SK-N-SH treated with all-trans-retinoic acid at 6 μM for 48 hours (cell line): ENCODE data around the gene TPM4.

Experiments used
- ATAC-seq: fragments of 200-7000 bp; cut with Tn5 transposase; 3 replicates; pipeline ENCODE4 v1.9.1; 2020; ENCODE audit warnings: mild to moderate bottlenecking, moderate library complexity
- ARNTL ChIP-seq: fragments of 450-650 bp; formaldehyde crosslinking; IDR thresholded peaks from 2 replicates; pipeline ENCODE4 v1.5.0; 2020; ENCODE audit warnings: low read depth, mild to moderate bottlenecking, moderate library complexity, borderline replicate concordance
- BACH2 ChIP-seq: fragments of 250-450 bp; sonication (Bioruptor Pico); IDR thresholded peaks from 2 replicates; pipeline ENCODE4 v1.9.0; 2021; ENCODE audit warnings: mild to moderate bottlenecking, borderline replicate concordance
- CSDC2 ChIP-seq: fragments of 250-450 bp; sonication (Bioruptor Pico); IDR thresholded peaks from 2 replicates; pipeline ENCODE4 v1.5.0; 2020; ENCODE audit warnings: mild to moderate bottlenecking, moderate library complexity
- ESRRG ChIP-seq: fragments of 250-450 bp; sonication (Bioruptor Pico); IDR thresholded peaks from 2 replicates; pipeline ENCODE4 v1.6.1; 2021; ENCODE audit warnings: mild to moderate bottlenecking
- ISL1 ChIP-seq: fragments of 250-450 bp; sonication (Bioruptor Pico); IDR thresholded peaks from 2 replicates; pipeline ENCODE4 v2.1.2; 2022; ENCODE audit warnings: mild to moderate bottlenecking, moderate library complexity
- OSR1 ChIP-seq: fragments of 250-450 bp; sonication (Bioruptor Pico); IDR thresholded peaks from 2 replicates; pipeline ENCODE4 v1.8.0; 2022; ENCODE audit warnings: moderate library complexity, mild to moderate bottlenecking, inconsistent platforms
- PPARA ChIP-seq: fragments of 250-450 bp; sonication (Bioruptor Pico); IDR thresholded peaks from 2 replicates; pipeline ENCODE4 v1.5.0; 2020; ENCODE audit warnings: mild to moderate bottlenecking, borderline replicate concordance
- SNAI2 ChIP-seq: fragments of 250-450 bp; sonication (Bioruptor Pico); IDR thresholded peaks from 2 replicates; pipeline ENCODE4 v1.5.0; 2020; ENCODE audit warnings: mild to moderate bottlenecking, moderate library complexity
- TCF4 ChIP-seq: fragments of 250-450 bp; sonication (Bioruptor Pico); IDR thresholded peaks from 2 replicates; pipeline ENCODE4 v1.8.0; 2021; ENCODE audit warnings: mild to moderate bottlenecking, moderate library complexity, borderline replicate concordance
- ZC3H10 ChIP-seq: fragments of 250-450 bp; sonication (Bioruptor Pico); IDR thresholded peaks from 2 replicates; pipeline ENCODE4 v1.5.1; 2021; ENCODE audit warnings: mild to moderate bottlenecking, moderate library complexity
- ZFP3 ChIP-seq: fragments of 250-450 bp; sonication (Bioruptor Pico); IDR thresholded peaks from 2 replicates; pipeline ENCODE4 v1.5.0; 2020; ENCODE audit warnings: mild to moderate bottlenecking, moderate library complexity
- ZFP30 ChIP-seq: fragments of 450-650 bp; formaldehyde crosslinking; IDR thresholded peaks from 2 replicates; pipeline ENCODE4 v1.5.0; 2022; ENCODE audit warnings: mild to moderate bottlenecking, moderate library complexity
- ZNF565 ChIP-seq: fragments of 450-650 bp; formaldehyde crosslinking; conservative IDR thresholded peaks from 2 replicates; pipeline ENCODE4 v1.5.0; 2020; ENCODE audit warnings: low read depth, mild to moderate bottlenecking, moderate library complexity
- ZNF70 ChIP-seq: fragments of 450-650 bp; formaldehyde crosslinking; IDR thresholded peaks from 2 replicates; pipeline ENCODE4 v1.5.0; 2020; ENCODE audit warnings: mild to moderate bottlenecking, moderate library complexity
- ZNF8 ChIP-seq: fragments of 450-650 bp; formaldehyde crosslinking; IDR thresholded peaks from 2 replicates; pipeline ENCODE4 v1.5.0; 2020; ENCODE audit warnings: mild to moderate bottlenecking, moderate library complexity
- TF ChIP-seq, protein P1 (sequence below): fragments of 250-450 bp; sonication (Bioruptor Pico); IDR thresholded peaks from 2 replicates; pipeline ENCODE4 v1.5.1; 2020; ENCODE audit warnings: low read depth, mild to moderate bottlenecking, moderate library complexity
- TF ChIP-seq, protein P2 (sequence below): fragments of 250-450 bp; sonication (Bioruptor Pico); IDR thresholded peaks from 2 replicates; pipeline ENCODE4 v1.5.1; 2021; ENCODE audit warnings: mild to moderate bottlenecking, moderate library complexity
- TF ChIP-seq, protein P3 (sequence below): fragments of 250-450 bp; sonication (Bioruptor Pico); IDR thresholded peaks from 2 replicates; pipeline ENCODE4 v1.8.0; 2021; ENCODE audit warnings: low read depth, mild to moderate bottlenecking, moderate library complexity, borderline replicate concordance
- TF ChIP-seq, protein P4 (sequence below): fragments of 250-450 bp; sonication (Bioruptor Pico); IDR thresholded peaks from 2 replicates; pipeline ENCODE4 v1.5.0; 2020; ENCODE audit warnings: mild to moderate bottlenecking, moderate library complexity
- TF ChIP-seq, protein P5 (sequence below): fragments of 250-450 bp; sonication (Bioruptor Pico); IDR thresholded peaks from 2 replicates; pipeline ENCODE4 v1.8.0; 2020; ENCODE audit warnings: mild to moderate bottlenecking, moderate library complexity, borderline replicate concordance

Gene TPM4

DNA sequence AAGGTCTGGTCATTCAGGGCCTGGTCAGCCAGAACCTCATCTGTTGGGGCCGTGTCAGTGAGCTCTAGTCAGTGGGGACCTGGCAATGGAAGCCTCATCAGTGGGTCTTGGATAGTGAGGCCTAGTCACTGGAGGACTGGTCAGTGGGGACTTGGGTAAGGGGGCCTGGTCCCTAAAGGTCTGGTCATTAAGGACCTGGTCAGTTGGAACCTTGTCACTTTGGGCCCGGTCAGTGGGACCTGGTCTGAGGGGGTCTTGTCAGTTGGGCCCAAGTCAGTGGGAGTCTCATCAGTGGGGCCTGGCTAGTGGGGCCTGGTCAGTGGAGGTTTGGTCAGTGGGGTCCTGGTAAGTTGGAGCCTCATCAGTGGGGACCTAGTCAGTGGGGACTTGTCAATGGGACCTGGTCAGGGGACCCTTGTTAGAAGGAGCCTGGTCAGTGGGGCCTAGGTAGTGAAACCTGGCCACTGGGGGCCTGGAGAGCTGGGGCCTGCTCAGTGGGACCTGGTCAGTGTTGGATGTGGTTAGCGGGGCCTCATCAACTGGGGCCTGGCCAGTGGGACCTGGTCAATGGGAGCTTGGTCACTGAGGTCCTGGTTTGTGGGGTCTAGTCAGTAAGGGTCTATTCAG is 43.7 kb upstream of the TPM4 start:
- ATAC-seq: no peak
- TF ChIP-seq ARNTL (no peak), ZFP3 (no peak), ISL1 (CRISPR knock-in tag) (no peak), PPARA (CRISPR knock-in tag) (no peak), ZC3H10 (no peak), SNAI2 (CRISPR knock-in tag) (no peak), OSR1 (CRISPR knock-in tag) (no peak)
- TF ChIP-seq, protein P1, sequence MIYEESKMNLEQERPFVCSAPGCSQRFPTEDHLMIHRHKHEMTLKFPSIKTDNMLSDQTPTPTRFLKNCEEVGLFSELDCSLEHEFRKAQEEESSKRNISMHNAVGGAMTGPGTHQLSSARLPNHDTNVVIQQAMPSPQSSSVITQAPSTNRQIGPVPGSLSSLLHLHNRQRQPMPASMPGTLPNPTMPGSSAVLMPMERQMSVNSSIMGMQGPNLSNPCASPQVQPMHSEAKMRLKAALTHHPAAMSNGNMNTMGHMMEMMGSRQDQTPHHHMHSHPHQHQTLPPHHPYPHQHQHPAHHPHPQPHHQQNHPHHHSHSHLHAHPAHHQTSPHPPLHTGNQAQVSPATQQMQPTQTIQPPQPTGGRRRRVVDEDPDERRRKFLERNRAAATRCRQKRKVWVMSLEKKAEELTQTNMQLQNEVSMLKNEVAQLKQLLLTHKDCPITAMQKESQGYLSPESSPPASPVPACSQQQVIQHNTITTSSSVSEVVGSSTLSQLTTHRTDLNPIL: no peak
- TF ChIP-seq, protein P2, sequence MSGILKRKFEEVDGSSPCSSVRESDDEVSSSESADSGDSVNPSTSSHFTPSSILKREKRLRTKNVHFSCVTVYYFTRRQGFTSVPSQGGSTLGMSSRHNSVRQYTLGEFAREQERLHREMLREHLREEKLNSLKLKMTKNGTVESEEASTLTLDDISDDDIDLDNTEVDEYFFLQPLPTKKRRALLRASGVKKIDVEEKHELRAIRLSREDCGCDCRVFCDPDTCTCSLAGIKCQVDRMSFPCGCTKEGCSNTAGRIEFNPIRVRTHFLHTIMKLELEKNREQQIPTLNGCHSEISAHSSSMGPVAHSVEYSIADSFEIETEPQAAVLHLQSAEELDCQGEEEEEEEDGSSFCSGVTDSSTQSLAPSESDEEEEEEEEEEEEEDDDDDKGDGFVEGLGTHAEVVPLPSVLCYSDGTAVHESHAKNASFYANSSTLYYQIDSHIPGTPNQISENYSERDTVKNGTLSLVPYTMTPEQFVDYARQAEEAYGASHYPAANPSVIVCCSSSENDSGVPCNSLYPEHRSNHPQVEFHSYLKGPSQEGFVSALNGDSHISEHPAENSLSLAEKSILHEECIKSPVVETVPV (CRISPR knock-in tag): no peak

DNA sequence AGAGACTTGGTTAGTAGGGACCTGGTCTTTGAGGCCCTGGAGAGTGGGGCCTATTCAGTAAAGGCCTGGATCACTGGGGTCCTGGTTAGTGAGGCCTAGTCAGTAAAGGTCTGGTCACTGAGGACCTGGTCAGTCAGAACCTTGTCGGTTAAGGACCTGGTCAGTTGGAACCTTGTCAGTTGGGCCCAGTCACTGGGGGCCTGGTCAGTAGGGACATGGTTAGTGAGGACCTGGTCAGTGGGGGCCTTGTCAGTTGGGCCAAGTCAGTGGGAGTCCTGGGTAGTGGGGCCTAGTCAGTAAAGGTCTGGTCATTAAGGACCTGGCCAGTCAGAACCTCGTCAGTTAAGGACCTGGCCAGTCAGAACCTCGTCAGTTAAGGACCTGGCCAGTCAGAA is 43.2 kb upstream of the TPM4 start:
- ATAC-seq: no peak
- no peak for TF ChIP-seq PPARA (CRISPR knock-in tag)
- no peak for TF ChIP-seq SNAI2 (CRISPR knock-in tag)
- no peak for TF ChIP-seq ZNF565 (CRISPR knock-in tag)
- TF ChIP-seq ZFP30 (CRISPR knock-in tag): no peak
- no peak for TF ChIP-seq ESRRG (CRISPR knock-in tag)
- TF ChIP-seq, protein P1: no peak
- TF ChIP-seq, protein P3, sequence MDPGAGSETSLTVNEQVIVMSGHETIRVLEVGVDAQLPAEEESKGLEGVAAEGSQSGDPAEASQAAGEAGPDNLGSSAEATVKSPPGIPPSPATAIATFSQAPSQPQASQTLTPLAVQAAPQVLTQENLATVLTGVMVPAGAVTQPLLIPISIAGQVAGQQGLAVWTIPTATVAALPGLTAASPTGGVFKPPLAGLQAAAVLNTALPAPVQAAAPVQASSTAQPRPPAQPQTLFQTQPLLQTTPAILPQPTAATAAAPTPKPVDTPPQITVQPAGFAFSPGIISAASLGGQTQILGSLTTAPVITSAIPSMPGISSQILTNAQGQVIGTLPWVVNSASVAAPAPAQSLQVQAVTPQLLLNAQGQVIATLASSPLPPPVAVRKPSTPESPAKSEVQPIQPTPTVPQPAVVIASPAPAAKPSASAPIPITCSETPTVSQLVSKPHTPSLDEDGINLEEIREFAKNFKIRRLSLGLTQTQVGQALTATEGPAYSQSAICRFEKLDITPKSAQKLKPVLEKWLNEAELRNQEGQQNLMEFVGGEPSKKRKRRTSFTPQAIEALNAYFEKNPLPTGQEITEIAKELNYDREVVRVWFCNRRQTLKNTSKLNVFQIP (CRISPR knock-in tag): no peak
- no peak for TF ChIP-seq CSDC2 (CRISPR knock-in tag)
- no peak for TF ChIP-seq ZNF8 (CRISPR knock-in tag)
- TF ChIP-seq, protein P4, sequence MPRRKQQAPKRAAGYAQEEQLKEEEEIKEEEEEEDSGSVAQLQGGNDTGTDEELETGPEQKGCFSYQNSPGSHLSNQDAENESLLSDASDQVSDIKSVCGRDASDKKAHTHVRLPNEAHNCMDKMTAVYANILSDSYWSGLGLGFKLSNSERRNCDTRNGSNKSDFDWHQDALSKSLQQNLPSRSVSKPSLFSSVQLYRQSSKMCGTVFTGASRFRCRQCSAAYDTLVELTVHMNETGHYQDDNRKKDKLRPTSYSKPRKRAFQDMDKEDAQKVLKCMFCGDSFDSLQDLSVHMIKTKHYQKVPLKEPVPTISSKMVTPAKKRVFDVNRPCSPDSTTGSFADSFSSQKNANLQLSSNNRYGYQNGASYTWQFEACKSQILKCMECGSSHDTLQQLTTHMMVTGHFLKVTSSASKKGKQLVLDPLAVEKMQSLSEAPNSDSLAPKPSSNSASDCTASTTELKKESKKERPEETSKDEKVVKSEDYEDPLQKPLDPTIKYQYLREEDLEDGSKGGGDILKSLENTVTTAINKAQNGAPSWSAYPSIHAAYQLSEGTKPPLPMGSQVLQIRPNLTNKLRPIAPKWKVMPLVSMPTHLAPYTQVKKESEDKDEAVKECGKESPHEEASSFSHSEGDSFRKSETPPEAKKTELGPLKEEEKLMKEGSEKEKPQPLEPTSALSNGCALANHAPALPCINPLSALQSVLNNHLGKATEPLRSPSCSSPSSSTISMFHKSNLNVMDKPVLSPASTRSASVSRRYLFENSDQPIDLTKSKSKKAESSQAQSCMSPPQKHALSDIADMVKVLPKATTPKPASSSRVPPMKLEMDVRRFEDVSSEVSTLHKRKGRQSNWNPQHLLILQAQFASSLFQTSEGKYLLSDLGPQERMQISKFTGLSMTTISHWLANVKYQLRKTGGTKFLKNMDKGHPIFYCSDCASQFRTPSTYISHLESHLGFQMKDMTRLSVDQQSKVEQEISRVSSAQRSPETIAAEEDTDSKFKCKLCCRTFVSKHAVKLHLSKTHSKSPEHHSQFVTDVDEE (CRISPR knock-in tag): no peak
- TF ChIP-seq, protein P2 (CRISPR knock-in tag): no peak
- no peak for TF ChIP-seq ZC3H10
- no peak for TF ChIP-seq ZNF70 (CRISPR knock-in tag)
- no peak for TF ChIP-seq ARNTL
- no peak for TF ChIP-seq BACH2 (CRISPR knock-in tag)
- TF ChIP-seq ISL1 (CRISPR knock-in tag): no peak

DNA sequence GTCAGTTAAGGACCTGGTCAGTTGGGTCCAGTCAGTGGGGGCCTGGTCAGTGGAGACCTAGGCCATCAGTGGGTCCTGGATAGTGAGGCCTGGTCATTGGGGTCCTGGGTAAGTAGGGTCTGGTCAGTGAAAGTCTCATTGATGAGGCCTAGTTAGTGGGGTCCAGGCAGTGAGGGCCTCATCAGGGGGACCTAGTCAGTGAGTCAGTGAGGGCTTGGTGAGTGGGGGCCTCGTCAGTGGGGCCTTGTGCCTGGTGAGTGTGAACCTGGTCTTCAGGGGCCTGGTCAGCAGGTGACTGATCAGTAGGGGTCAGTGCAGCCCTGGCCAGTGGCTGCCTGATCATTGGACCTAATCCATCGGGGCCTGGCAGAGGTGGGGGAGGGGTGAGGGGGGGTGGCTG is 42.6 kb upstream of the TPM4 start:
- ATAC-seq: no peak
- TF ChIP-seq TCF4 (CRISPR knock-in tag) (no peak), ISL1 (CRISPR knock-in tag) (no peak), ZFP3 (no peak), SNAI2 (CRISPR knock-in tag) (no peak), ESRRG (CRISPR knock-in tag) (no peak), PPARA (CRISPR knock-in tag) (no peak), ZNF70 (CRISPR knock-in tag) (no peak), ARNTL (no peak), ZFP30 (CRISPR knock-in tag) (no peak), ZC3H10 (no peak)
- TF ChIP-seq, protein P3 (CRISPR knock-in tag): no peak
- TF ChIP-seq, protein P5, sequence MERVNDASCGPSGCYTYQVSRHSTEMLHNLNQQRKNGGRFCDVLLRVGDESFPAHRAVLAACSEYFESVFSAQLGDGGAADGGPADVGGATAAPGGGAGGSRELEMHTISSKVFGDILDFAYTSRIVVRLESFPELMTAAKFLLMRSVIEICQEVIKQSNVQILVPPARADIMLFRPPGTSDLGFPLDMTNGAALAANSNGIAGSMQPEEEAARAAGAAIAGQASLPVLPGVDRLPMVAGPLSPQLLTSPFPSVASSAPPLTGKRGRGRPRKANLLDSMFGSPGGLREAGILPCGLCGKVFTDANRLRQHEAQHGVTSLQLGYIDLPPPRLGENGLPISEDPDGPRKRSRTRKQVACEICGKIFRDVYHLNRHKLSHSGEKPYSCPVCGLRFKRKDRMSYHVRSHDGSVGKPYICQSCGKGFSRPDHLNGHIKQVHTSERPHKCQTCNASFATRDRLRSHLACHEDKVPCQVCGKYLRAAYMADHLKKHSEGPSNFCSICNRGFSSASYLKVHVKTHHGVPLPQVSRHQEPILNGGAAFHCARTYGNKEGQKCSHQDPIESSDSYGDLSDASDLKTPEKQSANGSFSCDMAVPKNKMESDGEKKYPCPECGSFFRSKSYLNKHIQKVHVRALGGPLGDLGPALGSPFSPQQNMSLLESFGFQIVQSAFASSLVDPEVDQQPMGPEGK: no peak
- TF ChIP-seq, protein P2 (CRISPR knock-in tag): no peak
